NOMO-1 (cell line): ENCODE measurements around the gene C5orf24.
A peak's percentile ranks its signal among the peaks of the same experiment; 100 is the strongest.
"Not testable (repeated sequence)": the region's sequence is repeated elsewhere in the genome, so short reads cannot be mapped to it uniquely, and the experiment has no call there.

Source experiments
- DNase-seq, 2 experiments: peaks; one replicate each; lab custom pipeline; 2025; ENCODE audit not compliant: unreplicated experiment in 2 of 2; lab: John Stamatoyannopoulos, UW

Gene C5orf24

GRCh38 chr5:134845852-134846640 lies at the start of gene C5orf24:
C5orf24 (plus strand) TSS chr5:134845968; CDS start chr5:134854901, 8,933 bp downstream.
- DNase-seq = peak; percentile 92 to 94

GRCh38 chr5:134798468-134798867 lies 47.3 kb upstream of the C5orf24 start:
- no peak for DNase-seq

- no peak for DNase-seq
Measured at GRCh38 chr5:134803821-134804220, 41.9 kb upstream of the C5orf24 start.

GRCh38 chr5:134813407-134813806 lies 32.4 kb upstream of the C5orf24 start:
- peak in 1 of 2 experiments; percentile 72 for DNase-seq

GRCh38 chr5:134813827-134814226 lies 31.9 kb upstream of the C5orf24 start:
- DNase-seq = peak; percentile 68 to 93

- DNase-seq = no peak
Measured at GRCh38 chr5:134817006-134817405, 28.8 kb upstream of the C5orf24 start.

GRCh38 chr5:134818776-134819175 lies 27.0 kb upstream of the C5orf24 start:
- DNase-seq = no peak

GRCh38 chr5:134819407-134819963 lies 26.3 kb upstream of the C5orf24 start:
- no peak for DNase-seq

GRCh38 chr5:134821841-134822240 lies 23.9 kb upstream of the C5orf24 start:
- DNase-seq = no peak

GRCh38 chr5:134824681-134825080 lies 21.1 kb upstream of the C5orf24 start:
- no peak for DNase-seq

GRCh38 chr5:134825212-134825611 lies 20.6 kb upstream of the C5orf24 start:
- DNase-seq = peak; percentile 10 to 55

GRCh38 chr5:134833340-134834032 lies 12.3 kb upstream of the C5orf24 start:
- no peak for DNase-seq

GRCh38 chr5:134835623-134836022 lies 10.1 kb upstream of the C5orf24 start:
- DNase-seq = no peak

- DNase-seq = no peak
Measured at GRCh38 chr5:134837530-134838181, 8.1 kb upstream of the C5orf24 start.

- DNase-seq = not testable (repeated sequence)
Measured at GRCh38 chr5:134838361-134838760, 7.4 kb upstream of the C5orf24 start.

GRCh38 chr5:134840811-134841210 lies 5.0 kb upstream of the C5orf24 start:
- DNase-seq = no peak

GRCh38 chr5:134844252-134844651 lies 1.5 kb upstream of the C5orf24 start:
- no peak for DNase-seq

GRCh38 chr5:134845335-134845851 lies 375 bp upstream of the C5orf24 start:
- no peak for DNase-seq

- peak in 1 of 2 experiments; percentile 33 for DNase-seq
Measured at GRCh38 chr5:134846641-134846960, 833 bp downstream of the C5orf24 start.

GRCh38 chr5:134849434-134849933 lies 3.7 kb downstream of the C5orf24 start:
- not testable (repeated sequence) for DNase-seq
